WERI-Rb-1 (cell line): Measurements from ENCODE around the gene ZNF692.
"Not testable (repeated sequence)": the region's sequence is repeated elsewhere in the genome, so short reads cannot be mapped to it uniquely, and the experiment has no call there.

Experiments used
- DNase-seq: peaks from one replicate; pipeline ENCODE4 v3.0.0-alpha.2; 2020
- H3K27ac ChIP-seq: fragments of 250-450 bp; sonication (Bioruptor Pico); 2 replicates; pipeline ENCODE4 v1.5.1; 2020; ENCODE audit warnings: mild to moderate bottlenecking, moderate library complexity
- H3K27me3 ChIP-seq: fragments of 250-450 bp; sonication (Bioruptor Pico); 2 replicates; pipeline ENCODE4 v1.5.1; 2021; ENCODE audit warnings: mild to moderate bottlenecking, low read depth, moderate library complexity; ENCODE audit not compliant: insufficient read depth, severe bottlenecking
- H3K36me3 ChIP-seq: fragments of 250-450 bp; sonication (Bioruptor Pico); 2 replicates; pipeline ENCODE4 v1.5.1; 2020; ENCODE audit warnings: mild to moderate bottlenecking, moderate library complexity
- H3K4me3 ChIP-seq: 2 replicates; pipeline ENCODE4 v1.5.1; 2011; ENCODE audit warnings: low read depth, mild to moderate bottlenecking, control low read depth, low read length
- H3K9me3 ChIP-seq: fragments of 250-450 bp; sonication (Bioruptor Pico); 2 replicates; pipeline ENCODE4 v1.5.1; 2021; ENCODE audit warnings: mild to moderate bottlenecking, moderate library complexity; ENCODE audit not compliant: severe bottlenecking
- TF ChIP-seq, protein P1 (sequence below): IDR thresholded peaks from 2 replicates; pipeline ENCODE4 v1.5.1; 2011; ENCODE audit warnings: low read depth, mild to moderate bottlenecking, control low read depth, inconsistent platforms, low read length

Gene ZNF692

DNA sequence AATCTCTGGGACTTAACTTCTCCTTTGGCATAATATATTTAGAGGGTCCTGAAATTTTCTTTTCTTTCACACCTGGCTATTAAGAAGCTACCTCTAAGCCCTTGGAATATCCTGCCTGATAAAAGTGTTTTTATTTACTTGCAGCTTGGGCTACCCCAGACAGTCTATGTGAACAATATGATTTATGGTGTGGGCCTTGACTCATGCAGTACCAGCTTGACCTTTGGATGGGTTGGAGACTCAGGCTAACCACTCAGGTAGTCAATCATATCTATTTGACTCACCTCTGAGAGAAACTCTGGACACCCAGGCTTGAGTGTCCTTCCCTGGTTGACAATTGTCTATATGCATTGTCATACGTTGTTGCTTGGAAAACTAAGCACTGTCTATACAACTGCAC, 33.7 kb upstream of the ZNF692 start:
- TF ChIP-seq, protein P1, sequence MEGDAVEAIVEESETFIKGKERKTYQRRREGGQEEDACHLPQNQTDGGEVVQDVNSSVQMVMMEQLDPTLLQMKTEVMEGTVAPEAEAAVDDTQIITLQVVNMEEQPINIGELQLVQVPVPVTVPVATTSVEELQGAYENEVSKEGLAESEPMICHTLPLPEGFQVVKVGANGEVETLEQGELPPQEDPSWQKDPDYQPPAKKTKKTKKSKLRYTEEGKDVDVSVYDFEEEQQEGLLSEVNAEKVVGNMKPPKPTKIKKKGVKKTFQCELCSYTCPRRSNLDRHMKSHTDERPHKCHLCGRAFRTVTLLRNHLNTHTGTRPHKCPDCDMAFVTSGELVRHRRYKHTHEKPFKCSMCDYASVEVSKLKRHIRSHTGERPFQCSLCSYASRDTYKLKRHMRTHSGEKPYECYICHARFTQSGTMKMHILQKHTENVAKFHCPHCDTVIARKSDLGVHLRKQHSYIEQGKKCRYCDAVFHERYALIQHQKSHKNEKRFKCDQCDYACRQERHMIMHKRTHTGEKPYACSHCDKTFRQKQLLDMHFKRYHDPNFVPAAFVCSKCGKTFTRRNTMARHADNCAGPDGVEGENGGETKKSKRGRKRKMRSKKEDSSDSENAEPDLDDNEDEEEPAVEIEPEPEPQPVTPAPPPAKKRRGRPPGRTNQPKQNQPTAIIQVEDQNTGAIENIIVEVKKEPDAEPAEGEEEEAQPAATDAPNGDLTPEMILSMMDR, result no peak
- no peaks in the 10 kb centered on the region for H3K9me3 ChIP-seq
- H3K4me3 ChIP-seq, result no peak overlapping the region
- H3K27ac ChIP-seq, result no peak overlapping the region
- no peaks in the 10 kb centered on the region for H3K27me3 ChIP-seq
- H3K36me3 ChIP-seq, result no peaks in the 10 kb centered on the region
- no peak for DNase-seq

DNA sequence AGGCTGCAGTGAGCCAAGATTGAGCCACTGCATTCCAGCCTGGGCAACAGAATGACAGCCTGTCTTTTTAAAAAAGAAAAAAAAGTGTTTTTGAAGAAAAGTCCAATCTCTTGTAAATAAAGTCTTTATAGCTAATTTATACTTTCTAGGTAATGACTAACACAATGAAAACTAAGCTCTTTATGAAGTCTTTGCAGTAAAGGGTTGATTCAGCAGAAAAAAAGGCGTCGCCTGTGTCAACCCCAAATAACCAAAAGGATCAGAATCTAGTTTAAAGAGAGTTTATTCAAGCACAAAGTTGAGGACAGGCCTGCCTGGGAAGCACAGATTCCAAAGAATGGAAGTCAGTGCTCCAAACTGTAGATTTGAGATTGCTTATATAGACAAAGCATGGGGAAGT, 32.9 kb upstream of the ZNF692 start:
- no peaks in the 10 kb centered on the region for H3K9me3 ChIP-seq
- no peaks in the 10 kb centered on the region for H3K36me3 ChIP-seq
- no peak for DNase-seq
- no peaks in the 10 kb centered on the region for H3K27me3 ChIP-seq
- H3K4me3 ChIP-seq, result no peak overlapping the region
- TF ChIP-seq, protein P1, result no peak
- no peak overlapping the region for H3K27ac ChIP-seq

DNA sequence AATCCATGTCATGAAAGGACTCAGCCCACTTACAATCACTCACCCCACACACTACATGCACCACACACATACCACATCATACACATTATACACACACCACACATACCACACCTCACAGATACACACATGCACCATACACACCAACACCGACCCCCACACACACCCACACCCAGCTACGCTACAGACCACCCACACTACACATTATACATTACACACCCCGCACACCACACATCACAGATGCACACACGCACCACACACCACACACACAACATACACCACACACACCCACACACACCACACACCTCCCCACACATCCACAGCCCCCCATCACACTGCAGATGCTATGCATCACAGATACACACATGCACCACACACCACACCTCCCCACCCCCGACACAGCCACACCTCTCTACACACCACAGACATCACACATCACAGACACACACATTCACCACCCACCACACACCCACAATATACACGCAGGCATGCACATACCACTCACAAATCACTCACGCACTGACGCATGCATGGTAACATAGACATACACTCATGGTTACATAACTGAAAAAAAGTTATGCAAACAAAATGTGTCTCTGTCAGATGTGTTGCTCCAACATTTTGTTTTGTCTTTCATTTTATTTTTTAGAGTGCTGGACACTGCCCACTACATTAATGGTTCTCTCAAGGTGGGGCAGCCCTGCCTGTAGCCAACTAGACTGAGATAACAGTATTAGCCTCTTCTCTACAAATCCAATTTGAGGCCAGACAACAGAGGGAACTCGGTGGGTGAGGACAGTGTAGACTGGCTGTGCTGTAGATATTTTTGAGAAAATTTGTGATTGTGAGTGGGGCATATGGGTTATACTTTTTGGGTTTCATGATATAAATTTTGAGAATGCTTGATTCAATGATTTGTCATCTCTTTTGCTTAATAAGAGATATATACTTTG, 31.9 kb upstream of the ZNF692 start:
- H3K9me3 ChIP-seq, result no peaks in the 10 kb centered on the region
- H3K27me3 ChIP-seq, result no peaks in the 10 kb centered on the region
- TF ChIP-seq, protein P1, result no peak
- H3K27ac ChIP-seq, result no peak overlapping the region
- DNase-seq, result no peak
- no peaks in the 10 kb centered on the region for H3K36me3 ChIP-seq
- no peak overlapping the region for H3K4me3 ChIP-seq

DNA sequence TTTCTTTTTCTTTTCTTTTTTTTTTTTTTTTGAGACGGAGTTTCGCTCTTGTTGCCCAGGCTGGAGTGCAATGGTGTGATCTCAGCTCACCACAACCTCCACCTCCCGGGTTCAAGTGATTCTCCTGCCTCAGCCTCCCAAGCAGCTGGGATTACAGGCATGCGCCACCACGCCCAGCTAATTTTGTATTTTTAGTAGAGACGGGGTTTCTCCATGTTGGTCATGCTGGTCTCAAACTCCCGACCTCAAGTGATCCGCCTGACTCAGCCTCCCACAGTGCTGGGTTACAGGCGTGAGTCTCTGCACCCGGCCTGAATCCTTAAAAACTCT, 31.0 kb upstream of the ZNF692 start:
- not testable (repeated sequence) for DNase-seq

DNA sequence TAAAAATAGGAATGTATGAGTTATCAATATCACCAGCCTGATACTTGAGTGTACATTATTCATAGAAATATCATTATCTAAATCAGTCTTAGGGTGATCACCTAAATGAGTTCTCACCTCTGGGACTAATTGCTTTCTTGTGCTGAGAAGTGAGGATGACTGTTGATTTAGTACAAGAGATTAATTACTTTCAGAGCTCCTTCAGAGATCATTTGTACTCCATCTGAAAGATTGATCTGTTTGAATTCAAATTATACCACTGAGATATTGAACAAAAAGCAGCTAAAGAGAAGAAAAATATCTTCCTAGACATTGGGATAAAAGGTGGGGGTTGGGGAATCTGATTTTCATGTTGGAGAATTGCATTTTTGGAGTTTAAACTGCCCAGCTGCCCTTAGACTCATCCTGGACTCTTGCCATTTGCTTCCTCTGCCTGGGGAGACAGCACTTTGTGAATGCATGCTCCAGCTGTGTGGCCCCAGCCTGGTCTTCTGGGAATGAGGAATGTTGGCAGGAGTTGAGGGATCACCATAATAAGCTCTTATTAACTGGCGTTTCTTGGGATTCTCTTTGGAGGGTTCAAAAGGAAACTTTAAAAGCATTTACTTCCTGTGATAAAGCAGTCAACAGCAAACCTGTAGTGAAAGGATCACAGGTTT, 27.5 kb upstream of the ZNF692 start:
- no peak overlapping the region for H3K27ac ChIP-seq
- no peak for DNase-seq
- no peaks in the 10 kb centered on the region for H3K36me3 ChIP-seq
- H3K4me3 ChIP-seq, result no peak overlapping the region
- H3K9me3 ChIP-seq, result peaks cover 2% of the 10 kb centered on the region
- TF ChIP-seq, protein P1, result no peak
- H3K27me3 ChIP-seq, result no peaks in the 10 kb centered on the region

More for the DNA sequence above, 31.0 kb upstream of the ZNF692 start:
- H3K4me3 ChIP-seq, H3K9me3 ChIP-seq, H3K36me3 ChIP-seq, H3K27me3 ChIP-seq, H3K27ac ChIP-seq: not testable (repeated sequence)

DNA sequence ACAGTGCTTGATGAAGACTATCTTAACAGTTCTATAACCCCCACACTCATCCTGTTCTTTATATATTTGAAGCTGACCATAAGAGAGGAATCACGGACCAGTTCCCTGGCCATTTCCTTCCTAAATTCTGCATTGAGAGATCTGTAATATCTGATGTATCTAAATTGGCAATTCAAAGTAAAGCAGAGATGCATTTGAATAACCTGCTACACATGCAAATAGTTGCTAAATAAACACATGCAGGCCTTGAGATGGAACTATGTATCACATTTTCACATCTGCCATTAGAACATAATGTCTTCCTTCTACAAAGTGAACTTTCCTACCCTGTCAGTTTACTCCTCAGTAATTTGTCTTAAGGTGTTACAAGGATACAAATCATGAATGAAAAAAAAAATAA, 26.8 kb upstream of the ZNF692 start:
- no peak overlapping the region for H3K4me3 ChIP-seq
- H3K27ac ChIP-seq, result no peak overlapping the region
- H3K9me3 ChIP-seq, result peaks cover 2% of the 10 kb centered on the region
- no peak for DNase-seq
- TF ChIP-seq, protein P1, result no peak
- H3K36me3 ChIP-seq, result no peaks in the 10 kb centered on the region
- no peaks in the 10 kb centered on the region for H3K27me3 ChIP-seq
